ENCODE results near the gene GZMM. TPM values are rescaled to one million over a fixed set of nuclear protein-coding genes. Genes with fewer than 3 reads are reported as not detected.

Gene GZMM
- total RNA-seq, 8 experiments from 2014 or later = 0.29 to 0.50 (median 0.33) TPM; not detected in 3

DNA sequence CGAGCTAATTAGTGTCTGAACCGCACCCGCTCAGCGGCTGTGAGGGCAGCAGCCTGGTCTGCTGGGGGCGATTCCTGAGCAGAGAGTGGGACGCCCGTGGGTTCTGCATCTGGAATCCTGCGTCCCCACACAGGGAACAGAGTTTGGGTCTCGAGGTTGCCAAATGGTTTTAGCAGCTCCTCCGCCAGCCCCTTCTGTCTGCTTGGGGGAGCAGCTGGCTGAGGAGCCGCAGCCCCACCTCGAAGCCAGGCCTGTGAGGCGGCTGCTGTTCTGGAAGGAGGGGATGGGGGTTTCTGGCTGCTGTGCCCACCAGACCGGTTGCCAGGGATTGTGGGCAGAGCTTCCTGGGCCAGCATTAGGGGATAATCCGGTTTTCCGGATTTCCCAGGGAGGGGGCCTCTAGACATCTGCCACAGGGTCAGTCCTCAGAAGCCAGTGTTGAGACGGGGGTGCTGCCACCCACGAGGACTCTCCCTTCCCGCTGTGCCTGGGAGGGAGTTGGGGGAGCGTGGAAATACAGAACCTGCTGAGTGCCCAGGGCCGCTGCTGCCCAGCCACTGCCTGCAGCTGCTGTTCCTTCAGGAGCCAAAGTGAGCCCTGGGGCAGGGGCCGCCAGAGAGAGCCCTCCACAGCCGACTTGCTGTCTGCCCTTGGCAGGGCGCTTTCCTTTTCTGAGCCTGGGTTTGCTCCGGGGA lies 10.3 kb upstream of the GZMM start:
- 6 to 100% (median 73%) methylated on average over 1 to 6 of the region's 25 CpGs; no CpG with 5 or more reads in 5 of the 10 experiments for WGBS, 10 experiments

DNA sequence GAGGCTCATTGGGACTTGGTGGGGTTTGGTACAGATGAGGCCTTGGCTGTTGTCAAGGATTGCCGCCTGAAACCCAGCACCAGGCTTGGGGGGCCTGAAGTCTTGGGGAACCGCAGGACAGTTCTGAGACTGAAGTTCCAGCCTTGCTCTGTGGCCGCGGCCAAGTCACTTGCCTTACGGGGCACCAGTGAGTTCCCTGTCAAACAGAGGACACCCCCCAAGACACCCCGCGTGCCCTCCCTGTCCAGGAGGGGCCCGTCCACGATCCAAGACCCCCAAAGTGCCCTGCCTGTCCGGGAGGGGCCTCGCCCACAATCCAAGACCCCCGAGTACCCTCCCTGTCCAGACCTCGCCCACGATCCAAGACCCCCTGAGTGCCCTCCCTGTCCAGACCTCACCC lies 9.8 kb upstream of the GZMM start:
- ATAC-seq (replicated peaks in 6 of 8) = no peak
- Histone ChIP-seq H3K4me1 (replicated peaks in 1 of 2) (peaks cover 13% of the 10 kb centered on the region in 2 donors), H3K27ac (no peak overlapping the region), H3K4me3 (peak overlapping the region in 3 of 5 donors; percentile 71 to 83 (median 72))
- WGBS, 10 experiments = 80 to 92% methylated on average over 1 to 2 of the region's 14 CpGs; no CpG with 5 or more reads in 8 of the 10 experiments
- in situ Hi-C loops (cut with MboI; ENCODE audit: low pct_unique_long_range_greater_than_20kb in 2 of 9, low sequenced_read_pairs in 9 of 9, unreplicated experiment in 9 of 9) = no loop called here

More for the DNA sequence above, 10.3 kb upstream of the GZMM start:
- Histone ChIP-seq H3K4me3 (peak overlapping the region; percentile 71 to 83 (median 79)), H3K4me1 (replicated peaks in 1 of 2) (peaks cover 13% of the 10 kb centered on the region in 2 donors), H3K27ac (peak overlapping the region; percentile 91 to 92)
- in situ Hi-C loops (cut with MboI; ENCODE audit: low pct_unique_long_range_greater_than_20kb in 2 of 9, low sequenced_read_pairs in 9 of 9, unreplicated experiment in 9 of 9) = no loop called here
- ATAC-seq (replicated peaks in 6 of 8) = no peak

GRCh38 chr19:535017-535835 lies 8.6 kb upstream of the GZMM start:
- in situ Hi-C loops (cut with MboI; ENCODE audit: low pct_unique_long_range_greater_than_20kb in 2 of 9, low sequenced_read_pairs in 9 of 9, unreplicated experiment in 9 of 9) = no loop called here
- no peak for ATAC-seq (replicated peaks in 6 of 8)
- 100% methylated on average over 2 to 3 of the region's 16 CpGs; no CpG with 5 or more reads in 8 of the 10 experiments for WGBS, 10 experiments
- H3K4me1 ChIP-seq (replicated peaks in 1 of 2) = peaks cover 13% of the 10 kb centered on the region in 2 donors
- no peak overlapping the region for H3K27ac ChIP-seq
- H3K4me3 ChIP-seq = no peak overlapping the region

- WGBS, 10 experiments = 85 to 100% (median 93%) methylated on average over 2 to 14 of the region's 55 CpGs; no CpG with 5 or more reads in 7 of the 10 experiments
- Histone ChIP-seq H3K4me1 (replicated peaks in 1 of 2) (peaks cover 8 to 9% of the 10 kb centered on the region in 2 donors), H3K4me3 (no peak overlapping the region), H3K27ac (no peak overlapping the region)
- in situ Hi-C loops (cut with MboI; ENCODE audit: low pct_unique_long_range_greater_than_20kb in 2 of 9, low sequenced_read_pairs in 9 of 9, unreplicated experiment in 9 of 9) = no loop called here
- no peak for ATAC-seq (replicated peaks in 6 of 8)
Measured at GRCh38 chr19:536031-536880, 7.6 kb upstream of the GZMM start.

DNA sequence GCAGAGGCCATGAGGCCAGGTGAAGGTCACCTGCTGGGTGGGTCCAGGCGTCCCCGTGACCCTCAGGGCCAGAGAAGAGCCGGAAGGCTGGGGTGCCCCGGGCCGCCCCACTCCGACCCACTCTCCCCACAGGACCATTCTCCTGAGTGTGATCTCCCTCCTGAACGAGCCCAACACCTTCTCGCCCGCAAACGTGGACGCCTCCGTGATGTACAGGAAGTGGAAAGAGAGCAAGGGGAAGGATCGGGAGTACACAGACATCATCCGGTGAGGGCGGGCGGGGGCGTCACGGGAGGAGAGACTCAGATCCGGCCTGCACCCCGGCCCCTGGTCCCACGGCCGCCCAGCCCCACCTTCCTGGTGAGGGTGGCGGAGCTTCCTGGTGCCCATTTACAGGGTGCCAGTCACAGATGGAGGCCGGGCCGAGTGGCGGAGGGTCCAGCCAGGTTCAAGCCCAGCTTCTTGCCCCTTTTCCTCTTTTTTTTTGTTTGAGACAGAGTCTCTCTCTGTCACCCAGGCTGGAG lies 6.9 kb upstream of the GZMM start:
- Histone ChIP-seq H3K27ac (no peak overlapping the region), H3K4me3 (no peak overlapping the region), H3K4me1 (replicated peaks in 1 of 2) (peaks cover 8 to 9% of the 10 kb centered on the region in 2 donors)
- in situ Hi-C loops (cut with MboI; ENCODE audit: low pct_unique_long_range_greater_than_20kb in 2 of 9, low sequenced_read_pairs in 9 of 9, unreplicated experiment in 9 of 9) = no loop called here
- 100% methylated on average over 1 of the region's 26 CpGs; no CpG with 5 or more reads in 9 of the 10 experiments for WGBS, 10 experiments
- no peak for ATAC-seq (replicated peaks in 6 of 8)

GRCh38 chr19:538641-539428 lies 5.0 kb upstream of the GZMM start:
- in situ Hi-C loops (cut with MboI; ENCODE audit: low pct_unique_long_range_greater_than_20kb in 2 of 9, low sequenced_read_pairs in 9 of 9, unreplicated experiment in 9 of 9) = no loop called here
- no peak for ATAC-seq (replicated peaks in 6 of 8)
- no peak overlapping the region for H3K27ac ChIP-seq
- 60 to 93% (median 90%) methylated on average over 1 to 8 of the region's 40 CpGs; no CpG with 5 or more reads in 5 of the 10 experiments for WGBS, 10 experiments
- H3K4me1 ChIP-seq (replicated peaks in 1 of 2) = peaks cover 2 to 3% of the 10 kb centered on the region in 2 donors
- H3K4me3 ChIP-seq = no peak overlapping the region

GRCh38 chr19:539429-540030 lies 4.3 kb upstream of the GZMM start:
- no peak for ATAC-seq (replicated peaks in 6 of 8)
- Histone ChIP-seq H3K27ac (no peak overlapping the region), H3K4me1 (replicated peaks in 1 of 2) (no peaks in the 10 kb centered on the region), H3K4me3 (no peak overlapping the region)
- in situ Hi-C loops (cut with MboI; ENCODE audit: low pct_unique_long_range_greater_than_20kb in 2 of 9, low sequenced_read_pairs in 9 of 9, unreplicated experiment in 9 of 9) = no loop called here
- WGBS, 10 experiments = 93 to 95% methylated on average over 4 to 6 of the region's 30 CpGs; no CpG with 5 or more reads in 8 of the 10 experiments

DNA sequence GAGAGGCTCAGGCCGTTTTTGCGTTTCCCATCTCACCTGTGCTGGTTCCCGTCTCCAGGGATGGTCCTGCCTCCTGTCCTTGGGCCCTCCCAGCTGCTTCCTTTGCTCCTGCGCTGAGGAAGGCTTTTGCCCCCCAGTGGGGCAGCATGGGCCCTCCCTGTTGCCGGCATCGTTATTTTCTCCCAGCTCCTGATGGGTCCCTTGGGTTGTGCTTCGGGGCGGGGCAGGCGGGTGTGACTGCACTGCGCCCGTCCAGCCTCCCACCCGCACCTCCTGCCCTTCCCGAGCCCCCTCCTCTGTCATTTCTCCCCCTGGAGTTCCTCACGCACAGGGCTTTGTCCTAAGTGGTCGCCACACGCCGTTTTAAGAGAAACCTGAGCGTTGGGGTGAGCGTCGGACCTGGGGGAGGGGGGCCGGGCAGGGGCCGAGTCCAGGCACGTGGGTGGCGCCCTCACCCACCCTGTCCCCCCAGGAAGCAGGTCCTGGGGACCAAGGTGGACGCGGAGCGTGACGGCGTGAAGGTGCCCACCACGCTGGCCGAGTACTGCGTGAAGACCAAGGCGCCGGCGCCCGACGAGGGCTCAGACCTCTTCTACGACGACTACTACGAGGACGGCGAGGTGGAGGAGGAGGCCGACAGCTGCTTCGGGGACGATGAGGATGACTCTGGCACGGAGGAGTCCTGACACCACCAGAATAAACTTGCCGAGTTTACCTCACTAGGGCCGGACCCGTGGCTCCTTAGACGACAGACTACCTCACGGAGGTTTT lies 2.8 kb upstream of the GZMM start:
- Histone ChIP-seq H3K4me3 (no peak overlapping the region), H3K4me1 (replicated peaks in 1 of 2) (no peaks in the 10 kb centered on the region), H3K27ac (no peak overlapping the region)
- in situ Hi-C loops (cut with MboI; ENCODE audit: low pct_unique_long_range_greater_than_20kb in 2 of 9, low sequenced_read_pairs in 9 of 9, unreplicated experiment in 9 of 9) = no loop called here
- WGBS, 10 experiments = 78 to 100% (median 98%) methylated on average over 1 to 4 of the region's 51 CpGs; no CpG with 5 or more reads in 6 of the 10 experiments
- peak in 2 of 8 experiments; percentile 3 to 12 for ATAC-seq (replicated peaks in 6 of 8)

GRCh38 chr19:541699-542098 lies 2.2 kb upstream of the GZMM start:
- WGBS, 10 experiments = 85 to 100% (median 91%) methylated on average over 2 to 9 of the region's 26 CpGs; no CpG with 5 or more reads in 6 of the 10 experiments
- in situ Hi-C loops (cut with MboI; ENCODE audit: low pct_unique_long_range_greater_than_20kb in 2 of 9, low sequenced_read_pairs in 9 of 9, unreplicated experiment in 9 of 9) = no loop called here
- Histone ChIP-seq H3K4me1 (replicated peaks in 1 of 2) (no peaks in the 10 kb centered on the region), H3K27ac (no peak overlapping the region), H3K4me3 (no peak overlapping the region)
- peak in 4 of 8 experiments; percentile 4 to 12 (median 8) for ATAC-seq (replicated peaks in 6 of 8)

- WGBS, 10 experiments = 80 to 100% (median 91%) methylated on average over 1 to 16 of the region's 34 CpGs; no CpG with 5 or more reads in 4 of the 10 experiments
- peak in 5 of 8 experiments; percentile 12 to 32 (median 21) for ATAC-seq (replicated peaks in 6 of 8)
Measured at GRCh38 chr19:542173-542866, 1.5 kb upstream of the GZMM start.

More at GRCh38 chr19:542173-542866, 1.5 kb upstream of the GZMM start:
- Histone ChIP-seq H3K4me3 (no peak overlapping the region), H3K27ac (peak overlapping the region in 1 of 2 donors; percentile 14), H3K4me1 (replicated peaks in 1 of 2) (no peaks in the 10 kb centered on the region)
- in situ Hi-C loops (cut with MboI; ENCODE audit: low pct_unique_long_range_greater_than_20kb in 2 of 9, low sequenced_read_pairs in 9 of 9, unreplicated experiment in 9 of 9) = no loop called here

Data from motor neuron (in vitro differentiated cells).